SJCRH30 (cell line): ENCODE measurements around the gene LRRC8A. TPM values are rescaled to one million over a fixed set of nuclear protein-coding genes. Genes with fewer than 3 reads are reported as not detected.

ENCODE experiments used
- DNase-seq, 2 experiments: peaks; one replicate each; pipeline ENCODE4 v3.0.0-alpha.2; 2015 to 2020
- H3K27ac ChIP-seq: fragments of 250-450 bp; sonication (Bioruptor Pico); 2 replicates; pipeline ENCODE4 v1.5.1; 2020; ENCODE audit warnings: mild to moderate bottlenecking, moderate library complexity
- H3K27me3 ChIP-seq: fragments of 250-450 bp; sonication (Bioruptor Pico); 2 replicates; pipeline ENCODE4 v1.5.1; 2020; ENCODE audit warnings: mild to moderate bottlenecking, moderate library complexity
- H3K36me3 ChIP-seq: fragments of 250-450 bp; sonication (Bioruptor Pico); 2 replicates; pipeline ENCODE4 v1.5.1; 2020; ENCODE audit warnings: mild to moderate bottlenecking, moderate library complexity
- H3K4me1 ChIP-seq: fragments of 250-450 bp; sonication (Bioruptor Pico); 2 replicates; pipeline ENCODE4 v1.5.1; 2020; ENCODE audit warnings: mild to moderate bottlenecking, moderate library complexity
- H3K4me3 ChIP-seq: fragments of 250-450 bp; sonication (Bioruptor Pico); 2 replicates; pipeline ENCODE4 v1.5.1; 2020; ENCODE audit warnings: mild to moderate bottlenecking, moderate library complexity
- H3K9me3 ChIP-seq: fragments of 250-450 bp; sonication (Bioruptor Pico); replicated peaks from 2 replicates; pipeline ENCODE4 v1.5.1; 2020; ENCODE audit warnings: mild to moderate bottlenecking, moderate library complexity
- total RNA-seq: library from RNA; depleted of rRNA; stranded (reverse); fragments of >200 nt; shearing (Covaris generic); gene quantifications from 2 replicates; pipeline ENCODE4 v1.2.3, GENCODE V29; 2014

Gene LRRC8A
- total RNA-seq, 1 experiment from 2014 or later: 50.8 TPM

GRCh38 chr9:128917151-128917849 is 35.4 kb downstream of the LRRC8A start:
- no peak overlapping the region for H3K27ac ChIP-seq
- DNase-seq: no peak
- no peak overlapping the region for H3K4me3 ChIP-seq
- peaks cover 6% of the 10 kb centered on the region for H3K4me1 ChIP-seq
- peaks cover 29% of the 10 kb centered on the region for H3K36me3 ChIP-seq
- no peaks in the 10 kb centered on the region for H3K27me3 ChIP-seq
- no peaks in the 10 kb centered on the region for H3K9me3 ChIP-seq

DNA sequence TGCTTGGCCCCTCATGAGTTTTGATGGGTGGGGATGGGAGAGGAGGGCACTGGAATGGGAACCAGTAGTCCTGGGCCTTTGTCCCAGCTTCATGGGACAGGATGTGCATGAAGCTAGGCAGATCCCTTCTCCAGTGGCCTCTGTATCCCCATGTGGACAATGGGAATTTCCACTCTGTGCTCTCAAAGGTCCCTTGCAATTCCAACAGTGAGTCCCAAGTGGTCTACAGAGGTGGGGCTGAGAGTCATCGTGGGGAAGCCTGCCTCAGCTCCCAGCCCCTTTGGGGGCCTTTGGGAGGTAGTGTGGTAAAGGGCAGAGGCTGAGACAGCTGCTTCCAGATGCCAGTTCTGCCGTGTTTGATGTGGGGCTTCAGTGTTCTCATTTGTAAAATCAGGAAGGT is 37.0 kb downstream of the LRRC8A start:
- Histone ChIP-seq H3K4me3 (no peak overlapping the region), H3K36me3 (peaks cover 14% of the 10 kb centered on the region), H3K27ac (no peak overlapping the region), H3K27me3 (no peaks in the 10 kb centered on the region), H3K4me1 (peaks cover 10% of the 10 kb centered on the region), H3K9me3 (no peaks in the 10 kb centered on the region)
- no peak for DNase-seq

- no peak overlapping the region for H3K27ac ChIP-seq
- H3K4me1 ChIP-seq: peaks cover 10% of the 10 kb centered on the region
- no peaks in the 10 kb centered on the region for H3K9me3 ChIP-seq
- H3K27me3 ChIP-seq: no peaks in the 10 kb centered on the region
- no peak overlapping the region for H3K4me3 ChIP-seq
- no peak for DNase-seq
- H3K36me3 ChIP-seq: peaks cover 10% of the 10 kb centered on the region
Measured at GRCh38 chr9:128919402-128920089, 37.6 kb downstream of the LRRC8A start.

DNA sequence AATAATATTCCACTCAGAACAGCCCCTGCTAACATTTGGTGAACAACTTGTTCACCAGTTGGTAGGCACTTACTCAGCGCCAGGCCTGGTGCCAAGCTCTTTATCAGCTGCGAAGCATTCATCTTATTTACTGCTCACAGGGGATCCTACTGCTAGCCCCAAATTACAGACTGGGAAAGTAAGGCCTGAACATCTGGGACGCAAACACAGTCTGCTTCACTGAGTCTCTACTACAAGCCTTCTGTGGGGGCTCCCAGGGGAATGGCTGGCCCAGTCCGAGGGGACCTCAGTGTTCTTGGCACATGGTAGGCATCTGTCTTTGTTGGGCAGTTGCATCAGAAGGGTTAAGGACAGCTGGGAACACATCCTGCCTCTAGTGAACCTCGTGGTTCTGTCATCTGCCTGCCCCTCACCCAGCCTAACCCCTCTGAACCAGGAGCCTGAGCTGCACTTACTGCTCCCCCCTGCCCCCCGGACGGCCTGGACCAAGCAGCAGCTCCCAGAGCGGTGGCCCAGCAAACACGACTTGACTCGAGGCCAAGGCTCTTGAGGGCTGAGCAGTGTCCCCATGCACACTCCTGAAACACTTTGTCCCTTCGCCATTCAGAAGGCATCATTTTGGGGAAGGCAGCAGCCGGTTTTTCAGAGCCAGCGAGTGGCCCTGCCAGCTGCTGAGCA is 38.6 kb downstream of the LRRC8A start, which contains the start of gene PHYHD1:
TSS of gene PHYHD1 (plus strand) at position 602 of the 678 bp plus-strand sequence. CDS start 1,342 bp downstream, outside the sequence.
- Histone ChIP-seq H3K9me3 (no peaks in the 10 kb centered on the region), H3K36me3 (peaks cover 3% of the 10 kb centered on the region), H3K27ac (peak within 1 kb of the TSS; percentile 79), H3K27me3 (no peaks in the 10 kb centered on the region), H3K4me1 (peaks cover 10% of the 10 kb centered on the region), H3K4me3 (peak within 1 kb of the TSS; percentile 76)
- DNase-seq: peak; percentile 80 to 82

DNA sequence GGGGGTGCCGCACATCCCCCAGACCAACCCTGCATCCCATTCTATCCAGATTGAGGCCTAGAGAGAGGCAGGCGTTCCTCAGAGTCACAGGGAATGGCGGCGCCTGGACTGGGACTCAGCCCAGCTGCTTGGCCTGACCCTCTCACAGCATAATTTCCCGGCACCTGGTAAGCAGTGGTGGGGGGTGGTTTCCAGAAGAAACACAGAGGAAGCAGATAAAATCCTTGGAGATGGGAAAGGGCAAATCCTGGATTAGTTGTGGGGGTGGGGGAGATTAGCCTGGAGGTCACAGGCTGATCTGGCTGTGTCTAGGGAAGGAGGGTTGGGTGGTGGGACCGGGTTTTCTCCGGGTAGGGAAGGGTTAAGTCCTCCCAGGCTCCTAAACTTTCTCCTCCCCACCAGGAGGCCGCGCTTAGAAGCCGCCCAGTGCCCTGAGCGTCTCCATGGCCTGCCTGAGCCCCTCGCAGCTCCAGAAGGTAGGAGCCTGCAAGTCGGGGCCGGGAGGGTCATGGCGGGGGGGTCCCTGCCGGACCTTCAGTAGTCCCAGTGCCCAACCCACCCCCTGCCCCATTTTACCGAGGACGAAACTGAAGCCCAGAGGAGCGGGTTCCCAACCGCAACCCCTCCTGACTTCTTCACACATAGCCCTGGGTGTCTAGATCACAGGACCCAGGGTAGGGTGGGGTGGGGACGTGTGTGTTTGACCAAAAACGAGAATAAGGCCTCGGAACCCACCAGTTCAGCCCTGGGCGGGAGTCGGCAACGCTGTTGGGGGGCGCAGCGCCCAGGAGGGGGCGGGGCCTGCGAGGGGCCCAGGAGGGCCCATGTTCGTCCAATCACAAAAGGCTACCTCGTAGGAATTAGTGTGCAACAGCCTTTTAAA is 40.2 kb downstream of the LRRC8A start:
- Histone ChIP-seq H3K4me3 (peak overlapping the region; percentile 76), H3K9me3 (no peaks in the 10 kb centered on the region), H3K4me1 (peaks cover 10% of the 10 kb centered on the region), H3K36me3 (no peaks in the 10 kb centered on the region; the same call in 1 of the 2 replicates), H3K27ac (peak overlapping the region; percentile 79), H3K27me3 (no peaks in the 10 kb centered on the region)
- DNase-seq: peak; percentile 91 to 95

GRCh38 chr9:128923493-128923883 is 41.6 kb downstream of the LRRC8A start:
- no peak for DNase-seq
- Histone ChIP-seq H3K27me3 (no peaks in the 10 kb centered on the region), H3K4me3 (no peak overlapping the region), H3K4me1 (peaks cover 10% of the 10 kb centered on the region), H3K9me3 (no peaks in the 10 kb centered on the region), H3K36me3 (no peaks in the 10 kb centered on the region), H3K27ac (no peak overlapping the region)

GRCh38 chr9:128927731-128928411 is 45.9 kb downstream of the LRRC8A start:
- Histone ChIP-seq H3K4me1 (peaks cover 3% of the 10 kb centered on the region; the same call in 1 of the 2 replicates), H3K4me3 (no peak overlapping the region), H3K27me3 (no peaks in the 10 kb centered on the region), H3K9me3 (no peaks in the 10 kb centered on the region), H3K36me3 (no peaks in the 10 kb centered on the region), H3K27ac (no peak overlapping the region)
- peak; percentile 58 to 76 for DNase-seq

GRCh38 chr9:128928624-128929023 is 46.7 kb downstream of the LRRC8A start:
- Histone ChIP-seq H3K4me3 (no peak overlapping the region), H3K36me3 (no peaks in the 10 kb centered on the region), H3K27me3 (no peaks in the 10 kb centered on the region), H3K27ac (no peak overlapping the region), H3K9me3 (no peaks in the 10 kb centered on the region), H3K4me1 (no peaks in the 10 kb centered on the region)
- no peak for DNase-seq

DNA sequence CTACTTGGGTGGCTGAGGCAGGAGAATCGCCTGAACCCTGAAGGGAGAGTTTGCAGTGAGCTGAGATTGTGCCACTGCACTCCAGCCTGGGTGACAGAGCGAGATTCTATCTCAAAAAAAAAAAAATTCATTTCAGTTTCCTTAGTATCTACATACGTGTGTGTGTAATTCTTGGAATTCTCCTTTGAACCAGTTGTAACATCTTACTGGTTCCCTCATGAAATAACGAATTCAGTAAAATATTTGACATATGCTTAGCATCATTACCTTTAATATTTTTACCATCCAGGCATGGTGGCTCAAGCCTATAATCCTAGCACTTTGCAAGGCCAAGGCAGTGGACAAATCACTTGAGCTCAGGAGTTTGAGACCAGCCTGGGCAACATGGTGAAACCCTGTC is 47.6 kb downstream of the LRRC8A start:
- no peak overlapping the region for H3K27ac ChIP-seq
- no peaks in the 10 kb centered on the region for H3K9me3 ChIP-seq
- H3K27me3 ChIP-seq: no peaks in the 10 kb centered on the region
- H3K36me3 ChIP-seq: no peaks in the 10 kb centered on the region
- H3K4me3 ChIP-seq: no peak overlapping the region
- no peak for DNase-seq
- no peaks in the 10 kb centered on the region for H3K4me1 ChIP-seq

- no peak overlapping the region for H3K4me3 ChIP-seq
Measured at GRCh38 chr9:128933731-128934130, 51.8 kb downstream of the LRRC8A start.

GRCh38 chr9:128936171-128936865 is 54.4 kb downstream of the LRRC8A start:
- no peak overlapping the region for H3K27ac ChIP-seq
- no peaks in the 10 kb centered on the region for H3K27me3 ChIP-seq
- H3K4me3 ChIP-seq: no peak overlapping the region
- no peaks in the 10 kb centered on the region for H3K36me3 ChIP-seq
- no peaks in the 10 kb centered on the region for H3K4me1 ChIP-seq
- no peaks in the 10 kb centered on the region for H3K9me3 ChIP-seq
- DNase-seq: no peak

More at GRCh38 chr9:128933731-128934130, 51.8 kb downstream of the LRRC8A start:
- no peaks in the 10 kb centered on the region for H3K27me3 ChIP-seq
- H3K27ac ChIP-seq: no peak overlapping the region
- H3K4me1 ChIP-seq: no peaks in the 10 kb centered on the region
- H3K9me3 ChIP-seq: no peaks in the 10 kb centered on the region
- no peaks in the 10 kb centered on the region for H3K36me3 ChIP-seq
- no peak for DNase-seq

GRCh38 chr9:128937310-128938165 is 55.6 kb downstream of the LRRC8A start:
- Histone ChIP-seq H3K36me3 (no peaks in the 10 kb centered on the region), H3K4me3 (no peak overlapping the region), H3K9me3 (no peaks in the 10 kb centered on the region), H3K4me1 (no peaks in the 10 kb centered on the region), H3K27me3 (no peaks in the 10 kb centered on the region), H3K27ac (no peak overlapping the region)
- DNase-seq: no peak
